ENCODE data around the gene DOK6. TPM values are rescaled to one million over a fixed set of nuclear protein-coding genes. Genes with fewer than 3 reads are reported as not detected.

Gene DOK6
- total RNA-seq, 1 experiment from 2014 or later: not detected

GRCh38 chr18:69898241-69898861, 497.7 kb downstream of the DOK6 start:
- no peak for DNase-seq (ENCODE audit: low spot score)
